H9 (cell line): ENCODE measurements around the gene GRID2IP. TPM values are rescaled to one million over a fixed set of nuclear protein-coding genes. Genes with fewer than 3 reads are reported as not detected.

Experiments used
- DNase-seq: peaks from one replicate; pipeline ENCODE4 v3.0.0-alpha.2; 2017
- H2AFZ ChIP-seq: one replicate; pipeline ENCODE4 v1.6.1; 2013; ENCODE audit warnings: mild to moderate bottlenecking, low read length, control low read depth, moderate library complexity
- H2AK5ac ChIP-seq: 2 replicates; pipeline ENCODE4 v1.6.1; 2013; ENCODE audit warnings: low read length, control low read depth, mixed read lengths; ENCODE audit not compliant: insufficient read length
- H2BK120ac ChIP-seq: one replicate; pipeline ENCODE4 v1.6.1; 2013; ENCODE audit warnings: low read depth, mild to moderate bottlenecking, low read length, control low read depth, inconsistent platforms; ENCODE audit not compliant: poor library complexity, severe bottlenecking
- H2BK12ac ChIP-seq: 2 replicates; pipeline ENCODE4 v1.6.1; 2013; ENCODE audit warnings: low read length, control low read depth, mixed read lengths, low read depth; ENCODE audit not compliant: insufficient read length
- H2BK15ac ChIP-seq: 2 replicates; pipeline ENCODE4 v1.6.1; 2013; ENCODE audit warnings: low read depth, low read length, control low read depth
- H2BK20ac ChIP-seq: one replicate; pipeline ENCODE4 v1.6.1; 2013; ENCODE audit warnings: low read depth, mild to moderate bottlenecking, low read length, control low read depth, inconsistent platforms; ENCODE audit not compliant: poor library complexity, severe bottlenecking
- H2BK5ac ChIP-seq: 2 replicates; pipeline ENCODE4 v1.6.1; 2013; ENCODE audit warnings: low read length, control low read depth, mixed read lengths; ENCODE audit not compliant: insufficient read length
- H3K14ac ChIP-seq: 2 replicates; pipeline ENCODE4 v1.6.1; 2013; ENCODE audit warnings: low read length, control low read depth; ENCODE audit not compliant: insufficient read depth
- H3K18ac ChIP-seq: 2 replicates; pipeline ENCODE4 v1.6.1; 2013; ENCODE audit warnings: low read depth, mild to moderate bottlenecking, mixed read lengths, low read length, control low read depth; ENCODE audit not compliant: insufficient read length
- H3K23ac ChIP-seq: 2 replicates; pipeline ENCODE4 v1.6.1; 2013; ENCODE audit warnings: low read length, control low read depth, mixed read lengths, low read depth; ENCODE audit not compliant: insufficient read length
- H3K23me2 ChIP-seq: 2 replicates; pipeline ENCODE4 v1.6.1; 2013; ENCODE audit warnings: low read depth, mild to moderate bottlenecking, mixed read lengths, low read length, control low read depth; ENCODE audit not compliant: insufficient read length, poor library complexity, severe bottlenecking
- H3K27ac ChIP-seq: 2 replicates; pipeline ENCODE4 v1.5.1; 2013; ENCODE audit warnings: low read length, control low read depth, mixed read lengths, low read depth; ENCODE audit not compliant: insufficient read length
- H3K27me3 ChIP-seq: 2 replicates; pipeline ENCODE4 v1.6.1; 2013; ENCODE audit warnings: low read length, control low read depth, inconsistent platforms; ENCODE audit not compliant: insufficient read depth
- H3K4ac ChIP-seq: 2 replicates; pipeline ENCODE4 v1.6.1; 2013; ENCODE audit warnings: low read depth, mild to moderate bottlenecking, control low read depth, inconsistent platforms, low read length, moderate library complexity
- H3K4me1 ChIP-seq: 2 replicates; pipeline ENCODE4 v1.6.1; 2013; ENCODE audit warnings: low read length, control low read depth, inconsistent platforms; ENCODE audit not compliant: insufficient read depth
- H3K4me2 ChIP-seq: 2 replicates; pipeline ENCODE4 v1.6.1; 2013; ENCODE audit warnings: low read length, control low read depth, mixed read lengths; ENCODE audit not compliant: insufficient read length, insufficient read depth
- H3K56ac ChIP-seq: 2 replicates; pipeline ENCODE4 v1.6.1; 2013; ENCODE audit warnings: low read depth, mild to moderate bottlenecking, mixed read lengths, low read length, control low read depth; ENCODE audit not compliant: insufficient read length
- H3K79me1 ChIP-seq: 2 replicates; pipeline ENCODE4 v1.6.1; 2013; ENCODE audit warnings: low read depth, mild to moderate bottlenecking, moderate library complexity, low read length, control low read depth, inconsistent platforms; ENCODE audit not compliant: insufficient read depth, poor library complexity, severe bottlenecking
- H3K79me2 ChIP-seq: 2 replicates; pipeline ENCODE4 v1.6.1; 2013; ENCODE audit warnings: low read length, control low read depth, inconsistent platforms; ENCODE audit not compliant: insufficient read depth
- H3K9ac ChIP-seq: 2 replicates; pipeline ENCODE4 v1.6.1; 2013; ENCODE audit warnings: low read length, control low read depth, mixed read lengths; ENCODE audit not compliant: insufficient read length; ENCODE audit errors: extremely low read depth
- H3K9me3 ChIP-seq: one replicate; pipeline ENCODE4 v1.6.1; 2013; ENCODE audit warnings: low read depth, low read length, inconsistent platforms; ENCODE audit not compliant: control insufficient read depth
- H3T11ph ChIP-seq: one replicate; pipeline ENCODE4 v1.6.1; 2013; ENCODE audit warnings: mild to moderate bottlenecking, low read length, control low read depth, inconsistent platforms
- H4K20me1 ChIP-seq: one replicate; pipeline ENCODE4 v1.6.1; 2013; ENCODE audit not compliant: control insufficient read depth, insufficient read length, insufficient read depth
- H4K5ac ChIP-seq: 2 replicates; pipeline ENCODE4 v1.6.1; 2013; ENCODE audit warnings: low read depth, mild to moderate bottlenecking, mixed read lengths, low read length, control low read depth; ENCODE audit not compliant: insufficient read length
- H4K8ac ChIP-seq: replicated peaks from 2 replicates; pipeline ENCODE4 v1.6.1; 2013; ENCODE audit warnings: low read length, control low read depth, mixed read lengths, low read depth; ENCODE audit not compliant: insufficient read length
- H4K91ac ChIP-seq: 2 replicates; pipeline ENCODE4 v1.6.1; 2013; ENCODE audit warnings: low read depth, mild to moderate bottlenecking, moderate library complexity, mixed read lengths, low read length, control low read depth; ENCODE audit not compliant: insufficient read length
- H3K27ac Mint-ChIP-seq, 3 experiments: 2 replicates in 2 of 3; 3 replicates in 1 of 3; pipeline ENCODE4 v1.8.0; 2020 to 2021; ENCODE audit warnings: mixed read lengths in 3 of 3, mild to moderate bottlenecking in 1 of 3, moderate library complexity in 1 of 3
- H3K27me3 Mint-ChIP-seq: 2 replicates; pipeline ENCODE4 v1.8.0; 2021; ENCODE audit warnings: low read depth, mild to moderate bottlenecking, moderate library complexity, mixed read lengths
- H3K36me3 Mint-ChIP-seq, 3 experiments: 2 replicates in 2 of 3; 3 replicates in 1 of 3; pipeline ENCODE4 v1.8.0; 2020 to 2021; ENCODE audit warnings: low read depth in 3 of 3, mixed read lengths in 3 of 3; ENCODE audit not compliant: insufficient read depth in 1 of 3
- H3K4me1 Mint-ChIP-seq, 2 experiments: 2 replicates each; pipeline ENCODE4 v1.8.0; 2020; ENCODE audit warnings: mixed read lengths in 2 of 2
- H3K4me3 Mint-ChIP-seq, 2 experiments: 2 replicates in 1 of 2; 3 replicates in 1 of 2; pipeline ENCODE4 v1.8.0; 2020 to 2021; ENCODE audit warnings: mild to moderate bottlenecking in 2 of 2, mixed read lengths in 2 of 2, moderate library complexity in 1 of 2
- H3K9me3 Mint-ChIP-seq, 2 experiments: 2 replicates in 1 of 2; 3 replicates in 1 of 2; pipeline ENCODE4 v1.8.0; 2020; ENCODE audit warnings: mild to moderate bottlenecking in 2 of 2, mixed read lengths in 2 of 2, moderate library complexity in 1 of 2
- CTCF ChIP-seq: fragments of 200-600 bp; sonication (generic); conservative IDR thresholded peaks from 3 replicates; pipeline ENCODE4 v1.8.0; 2021; ENCODE audit warnings: antibody characterized with exemption, mild to moderate bottlenecking
- WGBS: extraction: QIAGEN DNeasy Blood & Tissue Kit; methylation state at CpG from one replicate; pipeline ENCODE4 v1.1.7; 2013; ENCODE audit warnings: missing lambda C conversion rate, low lambda C conversion rate, mixed read lengths; ENCODE audit not compliant: insufficient read length; ENCODE audit errors: extremely low coverage; 5-methylcytosine and 5-hydroxymethylcytosine counted together
- total RNA-seq: library from RNA; stranded (reverse); gene quantifications from 2 replicates; pipeline ENCODE4 v1.2.1, GENCODE V29; 2021

The GRID2IP gene
- total RNA-seq, 1 experiment from 2014 or later = 1.7 TPM

GRCh38 chr7:6482743-6483119 lies 68.5 kb downstream of the GRID2IP start:
- no peak overlapping the region for H2BK12ac ChIP-seq
- H3K9me3 ChIP-seq = no peaks in the 10 kb centered on the region
- H3K56ac ChIP-seq = no peak overlapping the region
- no peak overlapping the region for H3K23ac ChIP-seq
- no peak overlapping the region for H2AK5ac ChIP-seq
- no peak for DNase-seq
- no peak overlapping the region for H3K14ac ChIP-seq
- H3K36me3 Mint-ChIP-seq = peaks cover 9 to 31% (median 22%) of the 10 kb centered on the region in 3 experiments
- no peak overlapping the region for H3T11ph ChIP-seq
- H2BK120ac ChIP-seq = no peak overlapping the region
- no peak for TF ChIP-seq CTCF
- no peak overlapping the region for H2BK20ac ChIP-seq
- H3K4me1 Mint-ChIP-seq = peaks cover 18 to 21% of the 10 kb centered on the region in 2 experiments
- no peaks in the 10 kb centered on the region for H3K27me3 ChIP-seq
- H4K5ac ChIP-seq = no peak overlapping the region
- H3K27ac ChIP-seq = no peak overlapping the region
- no peak overlapping the region for H2BK5ac ChIP-seq
- peaks cover 3% of the 10 kb centered on the region for H3K23me2 ChIP-seq
- H4K20me1 ChIP-seq = no peaks in the 10 kb centered on the region
- H3K4me1 ChIP-seq = no peaks in the 10 kb centered on the region; the same call in 1 of the 2 replicates
- peak overlapping the region; percentile 90 to 96 for H3K4me3 Mint-ChIP-seq
- H4K8ac ChIP-seq = no peak overlapping the region
- H2AFZ ChIP-seq = no peak overlapping the region
- H3K79me1 ChIP-seq = no peaks in the 10 kb centered on the region
- peaks cover 14% of the 10 kb centered on the region for H3K27me3 Mint-ChIP-seq
- H3K79me2 ChIP-seq = peaks cover 10% of the 10 kb centered on the region; the same call in 1 of the 2 replicates
- peak overlapping the region; percentile 53 for H3K4me2 ChIP-seq
- H3K9ac ChIP-seq = no peak overlapping the region
- no peak overlapping the region for H3K4ac ChIP-seq
- H4K91ac ChIP-seq = no peak overlapping the region
- WGBS = no CpG with 5 or more reads among the region's 6 CpGs
- no peak overlapping the region for H3K18ac ChIP-seq
- H3K27ac Mint-ChIP-seq = no peak overlapping the region
- no peaks in the 10 kb centered on the region; a peak in 2 of 5 replicates for H3K9me3 Mint-ChIP-seq
- H2BK15ac ChIP-seq = no peak overlapping the region
